SK-N-SH (cell line): ENCODE results near the gene ODAD2. TPM values are rescaled to one million over a fixed set of nuclear protein-coding genes. Genes with fewer than 3 reads are reported as not detected.

Experiments used
- CTCF ChIA-PET: fragments of 300-600, 350-600 bp; formaldehyde crosslinking; extraction: SDS; loops from one replicate; lab custom pipeline; 2021; lab: Yijun Ruan, JAX
- POLR2A ChIA-PET: fragments of 350-600 bp; sonication (Branson Sonifier 250); formaldehyde crosslinking; extraction: SDS; loops from one replicate; lab custom pipeline; 2020; ENCODE audit warnings: antibody characterized with exemption, inconsistent platforms; lab: Yijun Ruan, JAX
- DNase-seq: peaks from one replicate; pipeline ENCODE4 v3.0.0; 2012
- H2AFZ ChIP-seq: fragments of 200-600 bp; sonication (generic); 2 replicates; pipeline ENCODE4 v1.8.1; 2016; ENCODE audit warnings: antibody characterized with exemption, mild to moderate bottlenecking, low read depth
- H3F3A ChIP-seq: fragments of 200-600 bp; sonication (generic); replicated peaks from 2 replicates; pipeline ENCODE3; 2016; ENCODE audit warnings: antibody characterized with exemption, mild to moderate bottlenecking; ENCODE audit not compliant: insufficient read depth
- H3K27ac ChIP-seq, 2 experiments: fragments of 200-500 bp in 1 of 2; fragments of 200-600 bp in 1 of 2; sonication (Bioruptor generic) in 1 of 2; sonication (generic), shearing (Covaris generic) in 1 of 2; 2 replicates each; pipeline versions ENCODE4 v1.5.1 to v1.6.1; 2014 to 2016; ENCODE audit warnings: low read depth in 2 of 2, inconsistent platforms in 1 of 2, low read length in 1 of 2, mild to moderate bottlenecking in 1 of 2, mixed read lengths in 1 of 2
- H3K27me3 ChIP-seq: fragments of 200-600 bp; sonication (generic), shearing (Covaris generic); 2 replicates; pipeline ENCODE4 v1.6.1; 2016; ENCODE audit warnings: mixed run types; ENCODE audit not compliant: insufficient read depth
- H3K36me3 ChIP-seq, 2 experiments: fragments of 200-500 bp in 1 of 2; fragments of 200-600 bp in 1 of 2; sonication (Bioruptor generic) in 1 of 2; sonication (generic) in 1 of 2; replicated peaks in 1 of 2; 2 replicates each; pipeline versions ENCODE3 to v1.5.1; 2014 to 2016; ENCODE audit warnings: low read length in 1 of 2, mild to moderate bottlenecking in 1 of 2; ENCODE audit not compliant: insufficient read depth in 2 of 2, control insufficient read depth in 1 of 2
- H3K4me1 ChIP-seq, 2 experiments: fragments of 200-500 bp in 1 of 2; fragments of 200-600 bp in 1 of 2; sonication (Bioruptor generic) in 1 of 2; sonication (generic), shearing (Covaris generic) in 1 of 2; 2 replicates each; pipeline versions ENCODE4 v1.5.1 to v1.6.1; 2014 to 2016; ENCODE audit warnings: low read depth in 1 of 2, low read length in 1 of 2, mixed run types in 1 of 2; ENCODE audit not compliant: insufficient read depth in 2 of 2, control insufficient read depth in 1 of 2
- H3K4me2 ChIP-seq: fragments of 200-600 bp; sonication (generic), shearing (Covaris generic); 2 replicates; pipeline ENCODE4 v1.6.1; 2017; ENCODE audit warnings: mixed run types
- H3K4me3 ChIP-seq, 2 experiments: fragments of 200-500 bp in 1 of 2; fragments of 200-600 bp in 1 of 2; sonication (Bioruptor generic) in 1 of 2; sonication (generic), shearing (Covaris generic) in 1 of 2; 2 replicates each; pipeline versions ENCODE4 v1.5.1 to v1.8.1; 2014 to 2016; ENCODE audit warnings: low read depth in 2 of 2, inconsistent platforms in 1 of 2, low read length in 1 of 2, mild to moderate bottlenecking in 1 of 2, mixed read lengths in 1 of 2, moderate library complexity in 1 of 2
- H3K79me2 ChIP-seq: fragments of 200-600 bp; sonication (generic); 2 replicates; pipeline ENCODE4 v1.8.1; 2017; ENCODE audit warnings: mild to moderate bottlenecking; ENCODE audit not compliant: insufficient read depth
- H3K9ac ChIP-seq: fragments of 200-600 bp; sonication (generic); 2 replicates; pipeline ENCODE4 v1.6.1; 2017; ENCODE audit warnings: mixed run types
- H3K9me2 ChIP-seq: fragments of 200-600 bp; sonication (generic); 2 replicates; pipeline ENCODE4 v1.6.1; 2017; ENCODE audit warnings: mixed run types
- H3K9me3 ChIP-seq: fragments of 200-600 bp; sonication (generic); 2 replicates; pipeline ENCODE4 v1.6.1; 2017; ENCODE audit warnings: mixed run types, mild to moderate bottlenecking, moderate library complexity
- H4K20me1 ChIP-seq: fragments of 200-600 bp; sonication (generic); 2 replicates; pipeline ENCODE4 v1.6.1; 2017; ENCODE audit warnings: mild to moderate bottlenecking, mixed run types; ENCODE audit not compliant: insufficient read depth
- CHD2 ChIP-seq: fragments of 150-350 bp; IDR thresholded peaks from 2 replicates; pipeline ENCODE4 v1.6.1; 2018; ENCODE audit warnings: low read length; ENCODE audit not compliant: partially characterized antibody
- EP300 ChIP-seq, 2 experiments: IDR thresholded peaks; 2 replicates each; pipeline versions ENCODE4 v1.4.0 to v1.6.1; 2012; ENCODE audit warnings: borderline replicate concordance in 1 of 2, low read depth in 1 of 2, low read length in 1 of 2
- EZH2phosphoT487 ChIP-seq: fragments of 200-600 bp; sonication (generic); IDR thresholded peaks from 2 replicates; pipeline ENCODE4 v1.6.1; 2017; ENCODE audit warnings: low read depth, mixed run types, mild to moderate bottlenecking, antibody characterized with exemption, moderate library complexity, borderline replicate concordance
- FOSL2 ChIP-seq: IDR thresholded peaks from 2 replicates; pipeline ENCODE4 v1.4.0; 2012; ENCODE audit warnings: low read depth, mild to moderate bottlenecking, moderate library complexity, borderline replicate concordance
- FOXJ3 ChIP-seq: sonication (generic); formaldehyde crosslinking; IDR thresholded peaks from 2 replicates; pipeline ENCODE4 v1.5.1; 2020; ENCODE audit warnings: mild to moderate bottlenecking, missing genetic modification reagents
- GABPA ChIP-seq: IDR thresholded peaks from 2 replicates; pipeline ENCODE4 v1.4.0; 2012; ENCODE audit warnings: low read depth, mild to moderate bottlenecking
- GATA2 ChIP-seq: sonication (generic); formaldehyde crosslinking; IDR thresholded peaks from 2 replicates; pipeline ENCODE4 v1.5.0; 2020; ENCODE audit warnings: mild to moderate bottlenecking, missing genetic modification reagents
- JUND ChIP-seq: IDR thresholded peaks from 2 replicates; pipeline ENCODE4 v1.4.0; 2012
- MXI1 ChIP-seq: IDR thresholded peaks from 2 replicates; pipeline ENCODE4 v1.6.1; 2012; ENCODE audit warnings: mild to moderate bottlenecking, low read depth, low read length, improper control_type of control experiment
- NRF1 ChIP-seq: IDR thresholded peaks from 2 replicates; pipeline ENCODE4 v1.6.1; 2012; ENCODE audit warnings: low read depth, mild to moderate bottlenecking, low read length
- RAD21 ChIP-seq: IDR thresholded peaks from 2 replicates; pipeline ENCODE4 v1.6.1; 2012; ENCODE audit warnings: mild to moderate bottlenecking, low read length
- RCOR1 ChIP-seq: fragments of 150-350 bp; IDR thresholded peaks from 2 replicates; pipeline ENCODE4 v1.6.1; 2017; ENCODE audit warnings: antibody characterized with exemption, low read length
- RFX5 ChIP-seq: IDR thresholded peaks from 2 replicates; pipeline ENCODE4 v1.6.1; 2012; ENCODE audit warnings: mild to moderate bottlenecking, improper control_type of control experiment, low read length
- RXRA ChIP-seq: IDR thresholded peaks from 2 replicates; pipeline ENCODE4 v1.4.0; 2012; ENCODE audit warnings: low read depth, mild to moderate bottlenecking, borderline replicate concordance
- SMC3 ChIP-seq: IDR thresholded peaks from 2 replicates; pipeline ENCODE4 v1.6.1; 2012; ENCODE audit warnings: low read depth, low read length, improper control_type of control experiment
- USF1 ChIP-seq: IDR thresholded peaks from 2 replicates; pipeline ENCODE4 v1.4.0; 2012; ENCODE audit warnings: low read depth, borderline replicate concordance
- YY1 ChIP-seq: IDR thresholded peaks from 2 replicates; pipeline ENCODE4 v1.4.0; 2012; ENCODE audit warnings: low read depth, mild to moderate bottlenecking
- WGBS: methylation state at CpG from one replicate; pipeline ENCODE4 v1.1.6; 2017; ENCODE audit warnings: low lambda C conversion rate; 5-methylcytosine and 5-hydroxymethylcytosine counted together
- polyA plus RNA-seq, 3 experiments: library from polyadenylated mRNA; depleted of rRNA; stranded (reverse); fragments of >200 nt; gene quantifications; 2 replicates each; pipeline ENCODE4 v1.2.3, GENCODE V29; 2012
- TF ChIP-seq, protein P1 (sequence below): fragments of 150-350 bp; IDR thresholded peaks from 2 replicates; pipeline ENCODE4 v1.6.1; 2017; ENCODE audit warnings: antibody characterized with exemption, low read length, low read depth, borderline replicate concordance
- TF ChIP-seq, protein P2 (sequence below): IDR thresholded peaks from 2 replicates; pipeline ENCODE4 v1.6.1; 2012; ENCODE audit warnings: mild to moderate bottlenecking, low read depth, low read length, moderate library complexity
- TF ChIP-seq, protein P3 (sequence below): IDR thresholded peaks from 2 replicates; pipeline ENCODE4; 2012
- TF ChIP-seq, protein P4 (sequence below): fragments of 200-600 bp; sonication (generic); IDR thresholded peaks from 2 replicates; pipeline ENCODE4 v1.6.1; 2017; ENCODE audit warnings: antibody characterized with exemption, mild to moderate bottlenecking, moderate library complexity

Gene ODAD2
- polyA plus RNA-seq, 1 of the 3 experiments (the other 2 are of a cell fraction), result not detected

DNA sequence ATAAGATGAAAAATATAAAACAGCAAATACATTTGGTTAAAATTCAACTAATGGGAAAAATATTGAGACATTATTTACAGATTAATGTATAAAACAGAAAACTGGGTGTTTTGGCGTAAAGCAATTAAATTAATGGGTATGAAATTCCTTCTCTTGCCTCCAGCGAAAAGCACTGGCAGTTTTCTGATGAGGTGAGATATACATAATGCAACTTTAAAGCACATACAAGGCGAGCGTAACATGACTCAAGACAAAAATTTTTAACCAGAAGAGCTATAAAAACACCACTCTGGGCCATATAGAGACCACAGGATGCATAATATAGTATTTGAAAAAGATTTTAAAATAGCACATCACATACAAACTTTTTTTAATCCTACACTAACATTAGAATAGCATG, 120.6 kb downstream of the ODAD2 start:
- H3F3A ChIP-seq, result no peaks in the 10 kb centered on the region
- CTCF ChIA-PET, result no interaction called here
- no peak overlapping the region for H3K4me3 ChIP-seq
- TF ChIP-seq, protein P1, sequence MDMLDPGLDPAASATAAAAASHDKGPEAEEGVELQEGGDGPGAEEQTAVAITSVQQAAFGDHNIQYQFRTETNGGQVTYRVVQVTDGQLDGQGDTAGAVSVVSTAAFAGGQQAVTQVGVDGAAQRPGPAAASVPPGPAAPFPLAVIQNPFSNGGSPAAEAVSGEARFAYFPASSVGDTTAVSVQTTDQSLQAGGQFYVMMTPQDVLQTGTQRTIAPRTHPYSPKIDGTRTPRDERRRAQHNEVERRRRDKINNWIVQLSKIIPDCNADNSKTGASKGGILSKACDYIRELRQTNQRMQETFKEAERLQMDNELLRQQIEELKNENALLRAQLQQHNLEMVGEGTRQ, result no peak
- TF ChIP-seq, protein P2, sequence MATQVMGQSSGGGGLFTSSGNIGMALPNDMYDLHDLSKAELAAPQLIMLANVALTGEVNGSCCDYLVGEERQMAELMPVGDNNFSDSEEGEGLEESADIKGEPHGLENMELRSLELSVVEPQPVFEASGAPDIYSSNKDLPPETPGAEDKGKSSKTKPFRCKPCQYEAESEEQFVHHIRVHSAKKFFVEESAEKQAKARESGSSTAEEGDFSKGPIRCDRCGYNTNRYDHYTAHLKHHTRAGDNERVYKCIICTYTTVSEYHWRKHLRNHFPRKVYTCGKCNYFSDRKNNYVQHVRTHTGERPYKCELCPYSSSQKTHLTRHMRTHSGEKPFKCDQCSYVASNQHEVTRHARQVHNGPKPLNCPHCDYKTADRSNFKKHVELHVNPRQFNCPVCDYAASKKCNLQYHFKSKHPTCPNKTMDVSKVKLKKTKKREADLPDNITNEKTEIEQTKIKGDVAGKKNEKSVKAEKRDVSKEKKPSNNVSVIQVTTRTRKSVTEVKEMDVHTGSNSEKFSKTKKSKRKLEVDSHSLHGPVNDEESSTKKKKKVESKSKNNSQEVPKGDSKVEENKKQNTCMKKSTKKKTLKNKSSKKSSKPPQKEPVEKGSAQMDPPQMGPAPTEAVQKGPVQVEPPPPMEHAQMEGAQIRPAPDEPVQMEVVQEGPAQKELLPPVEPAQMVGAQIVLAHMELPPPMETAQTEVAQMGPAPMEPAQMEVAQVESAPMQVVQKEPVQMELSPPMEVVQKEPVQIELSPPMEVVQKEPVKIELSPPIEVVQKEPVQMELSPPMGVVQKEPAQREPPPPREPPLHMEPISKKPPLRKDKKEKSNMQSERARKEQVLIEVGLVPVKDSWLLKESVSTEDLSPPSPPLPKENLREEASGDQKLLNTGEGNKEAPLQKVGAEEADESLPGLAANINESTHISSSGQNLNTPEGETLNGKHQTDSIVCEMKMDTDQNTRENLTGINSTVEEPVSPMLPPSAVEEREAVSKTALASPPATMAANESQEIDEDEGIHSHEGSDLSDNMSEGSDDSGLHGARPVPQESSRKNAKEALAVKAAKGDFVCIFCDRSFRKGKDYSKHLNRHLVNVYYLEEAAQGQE, result no peak
- TF ChIP-seq FOSL2 (no peak), JUND (no peak), CHD2 (no peak), RFX5 (no peak), RAD21 (no peak), RXRA (no peak), GABPA (no peak), YY1 (no peak), NRF1 (no peak), FOXJ3 (CRISPR knock-in tag) (no peak), GATA2 (no peak)
- TF ChIP-seq, protein P3, sequence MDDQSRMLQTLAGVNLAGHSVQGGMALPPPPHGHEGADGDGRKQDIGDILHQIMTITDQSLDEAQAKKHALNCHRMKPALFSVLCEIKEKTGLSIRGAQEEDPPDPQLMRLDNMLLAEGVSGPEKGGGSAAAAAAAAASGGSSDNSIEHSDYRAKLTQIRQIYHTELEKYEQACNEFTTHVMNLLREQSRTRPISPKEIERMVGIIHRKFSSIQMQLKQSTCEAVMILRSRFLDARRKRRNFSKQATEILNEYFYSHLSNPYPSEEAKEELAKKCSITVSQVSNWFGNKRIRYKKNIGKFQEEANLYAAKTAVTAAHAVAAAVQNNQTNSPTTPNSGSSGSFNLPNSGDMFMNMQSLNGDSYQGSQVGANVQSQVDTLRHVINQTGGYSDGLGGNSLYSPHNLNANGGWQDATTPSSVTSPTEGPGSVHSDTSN, result no peak
- no peak overlapping the region for H2AFZ ChIP-seq
- H3K4me2 ChIP-seq, result no peak overlapping the region
- H3K4me1 ChIP-seq, result no peaks in the 10 kb centered on the region
- no peaks in the 10 kb centered on the region for H3K9me3 ChIP-seq
- H3K9me2 ChIP-seq, result no peaks in the 10 kb centered on the region
- POLR2A ChIA-PET, result no interaction called here
- 3% methylated on average over 4 of the region's 4 CpGs for WGBS
- H3K27me3 ChIP-seq, result no peaks in the 10 kb centered on the region
- no peak overlapping the region for H3K27ac ChIP-seq
- H3K36me3 ChIP-seq, result no peaks in the 10 kb centered on the region
- no peaks in the 10 kb centered on the region for H4K20me1 ChIP-seq
- no peak overlapping the region for H3K9ac ChIP-seq
- H3K79me2 ChIP-seq, result no peaks in the 10 kb centered on the region
- no peak for DNase-seq

- H3K36me3 ChIP-seq, result no peaks in the 10 kb centered on the region
- no peak overlapping the region for H2AFZ ChIP-seq
- H3K9me3 ChIP-seq, result no peaks in the 10 kb centered on the region
- DNase-seq, result no peak
- no peak overlapping the region for H3K4me2 ChIP-seq
- H3K9me2 ChIP-seq, result no peaks in the 10 kb centered on the region
- no peaks in the 10 kb centered on the region for H3K4me1 ChIP-seq
- no peaks in the 10 kb centered on the region for H3K79me2 ChIP-seq
- H4K20me1 ChIP-seq, result no peaks in the 10 kb centered on the region
- ChIA-PET POLR2A (no interaction called here), CTCF (no interaction called here)
- no peaks in the 10 kb centered on the region for H3F3A ChIP-seq
- no peak overlapping the region for H3K27ac ChIP-seq
- H3K27me3 ChIP-seq, result no peaks in the 10 kb centered on the region
- H3K9ac ChIP-seq, result no peak overlapping the region
- no peak overlapping the region for H3K4me3 ChIP-seq
- TF ChIP-seq EP300 (IDR thresholded peaks at IDR 0.05; ENCODE audit: borderline replicate concordance in 1 of 2, low read depth in 1 of 2, low read length in 1 of 2), result no peak
- TF ChIP-seq RCOR1, result no peak
- TF ChIP-seq USF1, result no peak
- no peak for TF ChIP-seq NRF1
- no peak for TF ChIP-seq SMC3
- TF ChIP-seq, protein P4, sequence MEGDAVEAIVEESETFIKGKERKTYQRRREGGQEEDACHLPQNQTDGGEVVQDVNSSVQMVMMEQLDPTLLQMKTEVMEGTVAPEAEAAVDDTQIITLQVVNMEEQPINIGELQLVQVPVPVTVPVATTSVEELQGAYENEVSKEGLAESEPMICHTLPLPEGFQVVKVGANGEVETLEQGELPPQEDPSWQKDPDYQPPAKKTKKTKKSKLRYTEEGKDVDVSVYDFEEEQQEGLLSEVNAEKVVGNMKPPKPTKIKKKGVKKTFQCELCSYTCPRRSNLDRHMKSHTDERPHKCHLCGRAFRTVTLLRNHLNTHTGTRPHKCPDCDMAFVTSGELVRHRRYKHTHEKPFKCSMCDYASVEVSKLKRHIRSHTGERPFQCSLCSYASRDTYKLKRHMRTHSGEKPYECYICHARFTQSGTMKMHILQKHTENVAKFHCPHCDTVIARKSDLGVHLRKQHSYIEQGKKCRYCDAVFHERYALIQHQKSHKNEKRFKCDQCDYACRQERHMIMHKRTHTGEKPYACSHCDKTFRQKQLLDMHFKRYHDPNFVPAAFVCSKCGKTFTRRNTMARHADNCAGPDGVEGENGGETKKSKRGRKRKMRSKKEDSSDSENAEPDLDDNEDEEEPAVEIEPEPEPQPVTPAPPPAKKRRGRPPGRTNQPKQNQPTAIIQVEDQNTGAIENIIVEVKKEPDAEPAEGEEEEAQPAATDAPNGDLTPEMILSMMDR, result no peak
- no peak for TF ChIP-seq MXI1
- TF ChIP-seq RXRA, result no peak
- TF ChIP-seq YY1, result no peak
- TF ChIP-seq GABPA, result no peak
- TF ChIP-seq CHD2, result no peak
- no peak for TF ChIP-seq EZH2phosphoT487
Measured at GRCh38 chr10:27865221-27865635, 133.7 kb downstream of the ODAD2 start.
